GM19468 (cell line): ENCODE results near the gene CD177.
"Not testable (repeated sequence)": the region's sequence is repeated elsewhere in the genome, so short reads cannot be mapped to it uniquely, and the experiment has no call there.

Source experiments
- ATAC-seq: cut with Tn5 transposase; IDR thresholded peaks from one replicate; pipeline ENCODE4 v1.9.1; 2021; ENCODE audit warnings: mild to moderate bottlenecking, moderate library complexity, moderate number of reproducible peaks; ENCODE audit not compliant: unreplicated experiment; ENCODE audit errors: extremely low read depth

Gene CD177

GRCh38 chr19:43372462-43372861 is 19.0 kb downstream of the CD177 start:
- ATAC-seq, result no peak

GRCh38 chr19:43377624-43378023 is 24.1 kb downstream of the CD177 start:
- not testable (repeated sequence) for ATAC-seq

- ATAC-seq, result no peak
These were observed 26.5 kb downstream of the CD177 start for GRCh38 chr19:43380008-43380407.

GRCh38 chr19:43380771-43381386 is 27.4 kb downstream of the CD177 start:
- ATAC-seq, result no peak

- not testable (repeated sequence) for ATAC-seq
These were observed 29.2 kb downstream of the CD177 start for GRCh38 chr19:43382586-43383216.

GRCh38 chr19:43383254-43383653 is 29.8 kb downstream of the CD177 start:
- ATAC-seq, result not testable (repeated sequence)

GRCh38 chr19:43383759-43384158 is 30.3 kb downstream of the CD177 start:
- ATAC-seq, result not testable (repeated sequence)

GRCh38 chr19:43390903-43391551 is 37.5 kb downstream of the CD177 start:
- not testable (repeated sequence) for ATAC-seq

- ATAC-seq, result not testable (repeated sequence)
These were observed 38.1 kb downstream of the CD177 start for GRCh38 chr19:43391552-43391935.

- ATAC-seq, result not testable (repeated sequence)
These were observed 40.0 kb downstream of the CD177 start for GRCh38 chr19:43393501-43393900.

- ATAC-seq, result no peak
These were observed 42.1 kb downstream of the CD177 start for GRCh38 chr19:43395561-43395960.

- ATAC-seq, result no peak
These were observed 52.8 kb downstream of the CD177 start for GRCh38 chr19:43406297-43406696.

GRCh38 chr19:43407416-43408005 is 54.0 kb downstream of the CD177 start:
- ATAC-seq, result no peak

GRCh38 chr19:43408043-43408442 is 54.6 kb downstream of the CD177 start:
- no peak for ATAC-seq

- no peak for ATAC-seq
These were observed 55.9 kb downstream of the CD177 start for GRCh38 chr19:43409415-43409814.

- no peak for ATAC-seq
These were observed 59.0 kb downstream of the CD177 start for GRCh38 chr19:43412441-43412840.
